ENCODE data around the gene TKTL1. TPM values are rescaled to one million over a fixed set of nuclear protein-coding genes. Genes with fewer than 3 reads are reported as not detected.
"Not testable (repeated sequence)": the region's sequence is repeated elsewhere in the genome, so short reads cannot be mapped to it uniquely, and the experiment has no call there.

The TKTL1 gene
- total and polyA plus RNA-seq, 2 donors (not counting 1 experiment from before 2014, with no cell fraction given), result not detected

- Histone ChIP-seq H3K4me2 (ENCODE audit: extremely low read depth, insufficient read depth, low read length) (no peak overlapping the region), H3K4me3 (replicated peaks in 1 of 4; ENCODE audit: control extremely low read depth in 1 of 4, insufficient read depth in 1 of 4, low read depth in 3 of 4, low read length in 4 of 4) (no peak overlapping the region), H2AFZ (ENCODE audit: low read length) (no peak overlapping the region), H3K36me3 (ENCODE audit: control insufficient read depth, insufficient read depth, low read length) (no peaks in the 10 kb centered on the region), H3K9ac (ENCODE audit: insufficient read depth, low read length) (no peak overlapping the region), H3K79me2 (ENCODE audit: control insufficient read depth, insufficient read depth, low read length) (no peaks in the 10 kb centered on the region), H3K4me1 (ENCODE audit: control insufficient read depth, extremely low read depth, insufficient read depth, low read length) (no peaks in the 10 kb centered on the region), H3K9me3 (ENCODE audit: control insufficient read depth, insufficient read depth, low read depth, low read length) (no peaks in the 10 kb centered on the region), H3K27me3 (ENCODE audit: control insufficient read depth, insufficient read depth, low read length) (no peaks in the 10 kb centered on the region), H4K20me1 (ENCODE audit: control insufficient read depth, extremely low read depth, insufficient read depth, low read length) (no peaks in the 10 kb centered on the region), H3K27ac (ENCODE audit: insufficient read depth, low read length) (no peak overlapping the region)
- DNase-seq (ENCODE audit: low read depth in 2 of 2), result no peak
- TF ChIP-seq CTCF (conservative IDR thresholded peaks at IDR 0.05 in 1 of 2, IDR thresholded peaks at IDR 0.05 in 1 of 2; ENCODE audit: low read depth in 1 of 2, low read length in 2 of 2) (no peak), EZH2 (IDR thresholded peaks at IDR 0.05; ENCODE audit: low read length, missing control alignments) (no peak)
Measured at GRCh38 chrX:154300816-154301215, 5.2 kb downstream of the TKTL1 start.

GRCh38 chrX:154302998-154303397 lies 7.4 kb downstream of the TKTL1 start:
- not testable (repeated sequence) for H2AFZ ChIP-seq (ENCODE audit: low read length)

GRCh38 chrX:154303476-154303875 lies 7.9 kb downstream of the TKTL1 start:
- Histone ChIP-seq H3K9me3 (ENCODE audit: control insufficient read depth, insufficient read depth, low read depth, low read length) (no peaks in the 10 kb centered on the region), H3K36me3 (ENCODE audit: control insufficient read depth, insufficient read depth, low read length) (no peaks in the 10 kb centered on the region), H2AFZ (ENCODE audit: low read length) (no peak overlapping the region), H3K4me1 (ENCODE audit: control insufficient read depth, extremely low read depth, insufficient read depth, low read length) (no peaks in the 10 kb centered on the region), H3K4me2 (ENCODE audit: extremely low read depth, insufficient read depth, low read length) (no peak overlapping the region), H4K20me1 (ENCODE audit: control insufficient read depth, extremely low read depth, insufficient read depth, low read length) (no peaks in the 10 kb centered on the region), H3K79me2 (ENCODE audit: control insufficient read depth, insufficient read depth, low read length) (no peaks in the 10 kb centered on the region), H3K27ac (ENCODE audit: insufficient read depth, low read length) (no peak overlapping the region), H3K9ac (ENCODE audit: insufficient read depth, low read length) (no peak overlapping the region), H3K4me3 (replicated peaks in 1 of 4; ENCODE audit: control extremely low read depth in 1 of 4, insufficient read depth in 1 of 4, low read depth in 3 of 4, low read length in 4 of 4) (no peak overlapping the region), H3K27me3 (ENCODE audit: control insufficient read depth, insufficient read depth, low read length) (no peaks in the 10 kb centered on the region)
- DNase-seq (ENCODE audit: low read depth in 2 of 2), result no peak
- TF ChIP-seq EZH2 (IDR thresholded peaks at IDR 0.05; ENCODE audit: low read length, missing control alignments) (no peak), CTCF (conservative IDR thresholded peaks at IDR 0.05 in 1 of 2, IDR thresholded peaks at IDR 0.05 in 1 of 2; ENCODE audit: low read depth in 1 of 2, low read length in 2 of 2) (no peak)

More at GRCh38 chrX:154302998-154303397, 7.4 kb downstream of the TKTL1 start:
- H3K27me3 ChIP-seq (ENCODE audit: control insufficient read depth, insufficient read depth, low read length); H3K36me3 ChIP-seq (ENCODE audit: control insufficient read depth, insufficient read depth, low read length); H3K79me2 ChIP-seq (ENCODE audit: control insufficient read depth, insufficient read depth, low read length); DNase-seq (ENCODE audit: low read depth in 2 of 2); H3K9me3 ChIP-seq (ENCODE audit: control insufficient read depth, insufficient read depth, low read depth, low read length); H3K4me3 ChIP-seq (replicated peaks in 1 of 4; ENCODE audit: control extremely low read depth in 1 of 4, insufficient read depth in 1 of 4, low read depth in 3 of 4, low read length in 4 of 4); H3K4me2 ChIP-seq (ENCODE audit: extremely low read depth, insufficient read depth, low read length); H3K4me1 ChIP-seq (ENCODE audit: control insufficient read depth, extremely low read depth, insufficient read depth, low read length); H3K27ac ChIP-seq (ENCODE audit: insufficient read depth, low read length); H3K9ac ChIP-seq (ENCODE audit: insufficient read depth, low read length); H4K20me1 ChIP-seq (ENCODE audit: control insufficient read depth, extremely low read depth, insufficient read depth, low read length): not testable (repeated sequence)

Measured in fibroblast of lung (primary cell).